DLD1 (cell line): ENCODE data around the gene PHC3.

Source experiments
- in situ Hi-C: cut with HindIII; loops from 2 replicates; pipeline ENCODE4 v1.10.0; 2017; ENCODE audit warnings: low sequenced_read_pairs

The PHC3 gene

GRCh38 chr3:170189398-170190256 lies 8.1 kb upstream of the PHC3 start:
- in situ Hi-C loops = no loop called here

GRCh38 chr3:170180079-170180907 lies 1.2 kb downstream of the PHC3 start:
- in situ Hi-C loops = no loop called here

GRCh38 chr3:170179432-170179831 lies 2.1 kb downstream of the PHC3 start:
- in situ Hi-C loops = no loop called here

- in situ Hi-C loops = no loop called here
These were observed 2.9 kb downstream of the PHC3 start for GRCh38 chr3:170178651-170179050.

GRCh38 chr3:170171563-170171962 lies 10.0 kb downstream of the PHC3 start:
- in situ Hi-C loops = no loop called here

- in situ Hi-C loops = no loop called here
These were observed 16.8 kb downstream of the PHC3 start for GRCh38 chr3:170164717-170165116.

- in situ Hi-C loops = no loop called here
These were observed 17.4 kb downstream of the PHC3 start for GRCh38 chr3:170163956-170164645.

GRCh38 chr3:170162630-170163029 lies 18.9 kb downstream of the PHC3 start:
- in situ Hi-C loops = no loop called here

- in situ Hi-C loops = no loop called here
These were observed 19.5 kb downstream of the PHC3 start for GRCh38 chr3:170162052-170162451.

- in situ Hi-C loops = no loop called here
These were observed 21.6 kb downstream of the PHC3 start for GRCh38 chr3:170159933-170160332.

GRCh38 chr3:170159459-170159858 lies 22.1 kb downstream of the PHC3 start:
- in situ Hi-C loops = no loop called here

- in situ Hi-C loops = no loop called here
These were observed 25.9 kb downstream of the PHC3 start for GRCh38 chr3:170155604-170156003.

GRCh38 chr3:170154569-170155143 lies 26.9 kb downstream of the PHC3 start:
- in situ Hi-C loops = no loop called here

- in situ Hi-C loops = no loop called here
These were observed 27.4 kb downstream of the PHC3 start for GRCh38 chr3:170154084-170154483.

GRCh38 chr3:170151536-170151935 lies 30.0 kb downstream of the PHC3 start:
- in situ Hi-C loops = no loop called here

- in situ Hi-C loops = no loop called here
These were observed 32.5 kb downstream of the PHC3 start for GRCh38 chr3:170149016-170149415.

- in situ Hi-C loops = no loop called here
These were observed 36.3 kb downstream of the PHC3 start for GRCh38 chr3:170145278-170145677.

GRCh38 chr3:170144437-170144843 lies 37.1 kb downstream of the PHC3 start:
- in situ Hi-C loops = no loop called here

GRCh38 chr3:170142373-170142772 lies 39.2 kb downstream of the PHC3 start:
- in situ Hi-C loops = no loop called here

GRCh38 chr3:170137986-170138385 lies 43.5 kb downstream of the PHC3 start:
- in situ Hi-C loops = no loop called here

GRCh38 chr3:170132335-170132734 lies 49.2 kb downstream of the PHC3 start:
- in situ Hi-C loops = no loop called here
